ENCODE data around the gene CRADD. TPM values are rescaled to one million over a fixed set of nuclear protein-coding genes. Genes with fewer than 3 reads are reported as not detected.

CRADD gene
- total RNA-seq, 1 experiment from 2014 or later = 7.6 TPM

DNA sequence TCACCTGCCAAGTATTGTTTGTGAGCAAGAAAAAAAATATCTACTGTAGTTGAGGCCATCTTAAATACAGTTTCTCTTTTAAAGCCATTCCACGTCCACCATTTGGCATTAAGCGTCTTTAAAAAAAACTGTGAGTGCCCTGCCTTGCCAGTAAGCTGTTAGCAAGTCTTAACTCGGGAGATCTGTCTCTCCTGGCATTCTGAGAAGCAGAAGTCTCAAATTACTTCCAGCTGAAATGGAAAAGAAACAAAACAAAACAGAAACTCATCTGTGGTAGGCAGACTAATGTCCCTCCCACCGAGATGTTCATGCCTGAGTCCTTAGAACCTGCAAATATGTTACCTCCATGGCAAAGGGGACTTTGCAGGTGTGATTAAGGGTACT is 126.2 kb downstream of the CRADD start:
- Histone ChIP-seq H3K9ac (ENCODE audit: extremely low read depth, insufficient read length, low read length) (no peak overlapping the region), H3K4me1 (ENCODE audit: insufficient read depth, low read length) (peaks cover 8% of the 10 kb centered on the region), H2BK120ac (ENCODE audit: low read depth, low read length, poor library complexity, severe bottlenecking) (no peak overlapping the region), H2AFZ (ENCODE audit: low read length) (no peak overlapping the region), H3K79me2 (ENCODE audit: insufficient read depth, low read length) (no peaks in the 10 kb centered on the region), H3K23me2 (ENCODE audit: insufficient read length, low read depth, low read length, poor library complexity, severe bottlenecking) (no peaks in the 10 kb centered on the region), H4K91ac (ENCODE audit: insufficient read length, low read depth, low read length) (no peak overlapping the region), H3K9me3 (ENCODE audit: control insufficient read depth, low read depth, low read length) (no peaks in the 10 kb centered on the region), H2BK20ac (ENCODE audit: low read depth, low read length, poor library complexity, severe bottlenecking) (no peak overlapping the region), H3K18ac (ENCODE audit: insufficient read length, low read depth, low read length) (no peak overlapping the region), H2AK5ac (ENCODE audit: insufficient read length, low read length) (no peak overlapping the region), H3K4me2 (ENCODE audit: insufficient read depth, insufficient read length, low read length) (no peak overlapping the region), H3K23ac (ENCODE audit: insufficient read length, low read depth, low read length) (no peak overlapping the region), H4K20me1 (ENCODE audit: control insufficient read depth, insufficient read depth, insufficient read length) (no peaks in the 10 kb centered on the region), H4K8ac (replicated peaks; ENCODE audit: insufficient read length, low read depth, low read length) (no peak overlapping the region), H3K79me1 (ENCODE audit: insufficient read depth, low read depth, low read length, poor library complexity, severe bottlenecking) (no peaks in the 10 kb centered on the region), H3K27ac (ENCODE audit: insufficient read length, low read depth, low read length) (no peak overlapping the region), H3T11ph (ENCODE audit: low read length) (no peak overlapping the region), H2BK15ac (ENCODE audit: low read depth, low read length) (no peak overlapping the region), H2BK5ac (ENCODE audit: insufficient read length, low read length) (no peak overlapping the region), H2BK12ac (ENCODE audit: insufficient read length, low read depth, low read length) (no peak overlapping the region), H3K4ac (ENCODE audit: low read depth, low read length) (no peak overlapping the region), H3K56ac (ENCODE audit: insufficient read length, low read depth, low read length) (no peak overlapping the region), H3K27me3 (ENCODE audit: insufficient read depth, low read length) (no peaks in the 10 kb centered on the region), H4K5ac (ENCODE audit: insufficient read length, low read depth, low read length) (no peak overlapping the region), H3K14ac (ENCODE audit: insufficient read depth, low read length) (no peak overlapping the region)
- Mint-ChIP-seq H3K27me3 (ENCODE audit: low read depth) (no peaks in the 10 kb centered on the region; the same call in 1 of the 2 replicates), H3K27ac (no peak overlapping the region; a peak in 1 of 7 replicates), H3K36me3 (ENCODE audit: insufficient read depth in 1 of 3, low read depth in 3 of 3) (no peaks in the 10 kb centered on the region), H3K4me3 (no peak overlapping the region), H3K4me1 (peaks cover 24 to 27% of the 10 kb centered on the region in 2 experiments), H3K9me3 (no peaks in the 10 kb centered on the region)
- DNase-seq = no peak
- TF ChIP-seq, protein P1, sequence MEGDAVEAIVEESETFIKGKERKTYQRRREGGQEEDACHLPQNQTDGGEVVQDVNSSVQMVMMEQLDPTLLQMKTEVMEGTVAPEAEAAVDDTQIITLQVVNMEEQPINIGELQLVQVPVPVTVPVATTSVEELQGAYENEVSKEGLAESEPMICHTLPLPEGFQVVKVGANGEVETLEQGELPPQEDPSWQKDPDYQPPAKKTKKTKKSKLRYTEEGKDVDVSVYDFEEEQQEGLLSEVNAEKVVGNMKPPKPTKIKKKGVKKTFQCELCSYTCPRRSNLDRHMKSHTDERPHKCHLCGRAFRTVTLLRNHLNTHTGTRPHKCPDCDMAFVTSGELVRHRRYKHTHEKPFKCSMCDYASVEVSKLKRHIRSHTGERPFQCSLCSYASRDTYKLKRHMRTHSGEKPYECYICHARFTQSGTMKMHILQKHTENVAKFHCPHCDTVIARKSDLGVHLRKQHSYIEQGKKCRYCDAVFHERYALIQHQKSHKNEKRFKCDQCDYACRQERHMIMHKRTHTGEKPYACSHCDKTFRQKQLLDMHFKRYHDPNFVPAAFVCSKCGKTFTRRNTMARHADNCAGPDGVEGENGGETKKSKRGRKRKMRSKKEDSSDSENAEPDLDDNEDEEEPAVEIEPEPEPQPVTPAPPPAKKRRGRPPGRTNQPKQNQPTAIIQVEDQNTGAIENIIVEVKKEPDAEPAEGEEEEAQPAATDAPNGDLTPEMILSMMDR (conservative IDR thresholded peaks at IDR 0.05) = no peak
- WGBS (ENCODE audit: extremely low coverage, insufficient read length, low lambda C conversion rate) = no CpG with 5 or more reads among the region's 4 CpGs

Data from H9 (cell line).